HG03025 (cell line): ENCODE data around the gene PPP6R3.
"Not testable (repeated sequence)": the region's sequence is repeated elsewhere in the genome, so short reads cannot be mapped to it uniquely, and the experiment has no call there.

Experiments
- ATAC-seq: cut with Tn5 transposase; IDR thresholded peaks from one replicate; pipeline ENCODE4 v1.9.1; 2021; ENCODE audit warnings: mild to moderate bottlenecking, moderate library complexity; ENCODE audit not compliant: unreplicated experiment, low FRiP score

PPP6R3 gene

DNA sequence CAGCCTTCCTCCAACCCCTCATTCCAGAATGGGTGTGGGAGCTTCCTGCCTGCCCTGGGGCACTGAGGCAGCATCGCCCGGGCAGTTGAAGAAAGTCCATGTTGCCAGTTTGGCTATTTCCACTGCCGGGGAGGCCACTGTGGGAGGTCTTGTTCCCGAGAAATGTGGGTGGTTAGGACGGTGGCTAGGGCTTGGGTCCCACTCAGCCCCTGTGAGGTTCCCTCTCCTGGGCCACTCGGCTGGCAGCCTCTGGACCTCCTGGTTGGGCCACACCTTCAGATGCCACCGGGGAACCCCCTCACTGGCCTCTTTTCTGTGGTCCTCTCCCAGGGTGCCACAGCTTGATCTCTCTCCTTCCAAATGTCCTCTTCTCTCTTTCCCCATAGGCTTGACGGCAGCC lies 5.1 kb upstream of the PPP6R3 start:
- no peak for ATAC-seq

DNA sequence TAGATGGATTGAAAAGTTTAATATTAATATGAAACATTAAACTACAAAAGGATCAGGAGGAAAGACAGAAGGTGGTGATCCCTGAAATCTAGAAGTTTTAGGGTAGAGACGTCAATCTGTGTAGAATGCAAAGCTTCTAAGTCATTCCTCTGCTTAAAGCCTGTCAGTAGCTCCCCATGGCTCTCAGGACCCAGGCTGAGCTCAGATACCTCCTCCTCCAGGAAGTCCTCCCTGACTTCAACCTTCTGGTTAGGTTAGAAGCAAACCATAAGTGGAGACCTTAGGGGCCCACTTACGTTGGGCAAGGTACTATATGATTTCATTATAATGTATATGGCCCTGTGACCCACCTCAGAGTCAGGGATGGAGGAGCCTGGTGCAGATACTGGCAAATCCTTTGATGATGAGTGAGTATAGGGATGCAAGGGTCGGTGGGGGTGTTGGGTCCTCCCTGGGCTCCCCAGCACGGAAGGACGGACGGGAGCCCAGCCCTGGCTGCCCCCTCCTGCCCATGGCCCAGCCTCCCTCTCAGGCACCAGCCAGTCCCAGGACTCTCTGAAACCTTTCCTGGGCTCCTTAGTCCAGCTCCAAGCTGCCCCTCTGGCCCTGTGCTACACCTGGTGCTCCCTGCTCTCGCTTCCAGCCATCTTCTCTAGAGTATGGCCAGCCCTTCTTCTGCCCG lies 3.2 kb upstream of the PPP6R3 start:
- no peak for ATAC-seq

DNA sequence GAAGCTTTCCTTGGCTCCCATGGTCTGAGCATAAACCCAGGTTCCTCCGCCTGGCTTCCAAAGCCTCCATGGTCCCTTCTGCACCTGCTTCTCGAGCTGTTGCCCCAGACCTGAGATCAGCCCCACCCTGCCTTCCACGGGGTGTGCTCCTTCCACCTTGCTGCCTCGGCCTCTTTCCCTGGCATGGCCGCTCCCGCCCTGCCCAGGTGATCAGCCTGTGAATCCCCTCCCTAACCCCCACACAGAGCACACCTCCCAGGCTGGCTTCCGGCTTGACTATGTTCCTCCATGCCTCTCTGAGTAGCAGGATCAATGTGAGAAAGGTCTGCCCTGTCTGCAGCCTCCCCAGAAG lies 2.7 kb upstream of the PPP6R3 start:
- ATAC-seq, result no peak

DNA sequence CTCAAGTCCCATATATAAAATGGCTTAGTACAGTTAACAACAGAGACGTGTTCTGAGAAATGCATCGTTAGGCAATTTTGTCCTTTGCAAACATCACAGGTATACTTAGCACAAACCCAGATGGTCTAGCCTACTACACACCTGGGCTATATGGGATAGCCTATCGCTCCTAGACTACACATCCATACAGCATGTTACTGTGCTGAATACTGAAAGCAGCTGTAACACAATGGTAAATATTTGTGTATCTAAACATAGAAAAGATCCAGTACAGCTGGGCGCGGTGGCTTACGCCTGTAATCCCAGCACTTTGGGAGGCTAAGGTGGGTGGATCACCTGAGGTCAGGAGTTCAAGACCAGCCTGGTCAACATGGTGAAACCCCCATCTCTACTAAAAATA lies 2.2 kb upstream of the PPP6R3 start:
- not testable (repeated sequence) for ATAC-seq

DNA sequence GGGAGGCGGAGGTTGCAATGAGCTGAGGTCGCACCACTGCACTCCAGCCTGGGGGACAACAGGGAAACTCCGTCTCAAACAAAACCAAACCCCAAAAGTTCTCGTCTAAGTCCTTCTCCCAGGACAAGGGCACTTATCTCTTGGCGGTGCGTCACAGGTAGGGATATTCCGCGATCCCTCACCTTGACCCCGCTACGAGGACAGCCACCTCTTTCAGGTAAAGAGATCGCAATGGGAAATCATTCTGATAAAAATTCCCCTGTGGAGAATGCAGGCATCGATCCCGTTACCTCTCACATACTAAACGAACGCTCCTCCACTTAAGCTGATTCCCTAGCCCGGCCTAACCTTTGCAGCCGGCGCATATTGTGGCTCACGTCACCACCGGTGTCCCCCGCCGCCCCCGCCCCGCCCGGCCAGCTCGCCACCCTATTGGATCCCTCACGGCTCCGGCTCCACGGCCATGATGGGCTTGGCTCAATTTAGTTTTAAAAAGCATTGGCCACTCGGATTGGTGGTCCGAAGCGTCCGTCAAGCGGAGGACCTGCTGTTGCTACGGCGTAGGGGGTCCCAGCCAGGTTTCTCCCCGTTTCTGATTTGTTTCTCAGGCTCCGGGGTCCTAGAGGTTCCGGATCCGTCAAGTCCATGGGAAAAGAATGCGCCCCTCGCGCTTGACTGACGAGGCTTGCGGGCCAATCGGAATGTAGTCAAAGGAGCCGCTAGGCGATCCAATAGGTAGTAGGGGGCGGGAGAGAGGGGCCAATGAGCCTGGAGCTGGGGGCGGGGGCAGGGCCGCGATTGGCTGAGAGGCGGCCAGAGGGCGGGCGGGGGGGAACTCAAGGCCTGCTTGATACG lies 439 bp upstream of the PPP6R3 start:
- ATAC-seq, result peak; percentile 82

DNA sequence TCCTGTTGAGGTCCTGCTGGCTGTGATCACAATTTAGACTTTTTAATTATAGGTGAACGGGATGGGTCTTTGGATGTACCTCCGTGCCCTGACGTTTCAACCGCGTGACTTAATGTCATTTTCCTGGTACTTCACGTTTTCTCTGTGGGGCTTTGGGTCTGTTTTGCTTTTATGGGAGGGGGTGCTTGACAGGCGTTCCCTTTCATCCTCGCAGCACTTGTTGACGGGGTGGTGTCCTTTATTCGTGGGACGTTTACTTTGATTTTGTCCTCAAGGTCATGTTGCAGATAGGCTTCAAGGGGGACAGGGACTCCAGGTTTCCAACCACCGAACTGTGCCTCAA lies 994 bp downstream of the PPP6R3 start:
- ATAC-seq, result no peak

DNA sequence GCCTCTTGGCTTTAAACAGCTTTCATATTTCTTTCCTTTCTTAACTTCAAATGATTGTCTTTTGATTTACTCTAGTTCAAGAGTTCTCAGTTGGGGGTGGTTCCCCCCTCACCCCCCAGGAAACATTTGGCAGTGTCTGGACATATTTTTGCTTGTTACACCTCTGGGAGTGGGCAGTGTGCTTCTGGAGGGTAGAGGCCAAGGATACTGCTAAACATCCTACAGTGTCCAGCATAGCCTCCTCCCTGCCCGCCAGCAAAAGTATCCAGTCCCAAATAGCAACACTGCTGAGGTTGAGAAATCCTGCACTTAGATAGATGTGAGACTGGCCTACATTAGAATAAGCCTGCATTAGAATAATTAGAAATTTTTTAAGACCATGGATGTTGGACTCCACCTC lies 3.2 kb downstream of the PPP6R3 start:
- ATAC-seq, result no peak

DNA sequence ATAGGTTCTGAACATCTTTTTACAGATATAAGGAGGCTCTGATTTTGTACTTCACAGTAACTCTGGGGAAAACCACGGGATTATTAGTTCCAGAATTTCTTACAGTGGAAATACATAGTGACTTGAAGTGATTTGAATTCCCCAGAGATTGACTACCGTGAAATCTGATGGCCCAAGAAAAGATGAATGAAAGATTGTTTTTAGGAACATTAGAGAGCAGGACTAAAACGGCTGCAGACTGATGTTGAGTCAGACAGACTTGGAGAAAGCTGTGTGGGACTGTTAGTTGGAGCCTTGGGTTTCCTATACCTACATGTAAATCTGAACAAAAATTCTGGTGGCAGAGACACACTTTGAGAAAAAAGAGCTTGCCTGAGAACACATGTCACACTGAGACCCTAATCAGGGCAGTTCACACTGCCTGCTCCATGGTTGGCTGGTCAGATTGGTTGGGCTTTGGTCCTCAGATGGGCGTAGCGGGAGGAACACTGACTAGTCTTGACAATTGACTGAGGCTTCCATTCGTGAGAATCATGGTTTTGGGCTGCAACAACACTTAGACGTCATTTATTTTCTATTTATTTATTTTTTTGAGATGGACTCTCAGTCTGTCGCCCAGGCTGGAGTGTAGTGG lies 6.8 kb downstream of the PPP6R3 start:
- no peak for ATAC-seq

DNA sequence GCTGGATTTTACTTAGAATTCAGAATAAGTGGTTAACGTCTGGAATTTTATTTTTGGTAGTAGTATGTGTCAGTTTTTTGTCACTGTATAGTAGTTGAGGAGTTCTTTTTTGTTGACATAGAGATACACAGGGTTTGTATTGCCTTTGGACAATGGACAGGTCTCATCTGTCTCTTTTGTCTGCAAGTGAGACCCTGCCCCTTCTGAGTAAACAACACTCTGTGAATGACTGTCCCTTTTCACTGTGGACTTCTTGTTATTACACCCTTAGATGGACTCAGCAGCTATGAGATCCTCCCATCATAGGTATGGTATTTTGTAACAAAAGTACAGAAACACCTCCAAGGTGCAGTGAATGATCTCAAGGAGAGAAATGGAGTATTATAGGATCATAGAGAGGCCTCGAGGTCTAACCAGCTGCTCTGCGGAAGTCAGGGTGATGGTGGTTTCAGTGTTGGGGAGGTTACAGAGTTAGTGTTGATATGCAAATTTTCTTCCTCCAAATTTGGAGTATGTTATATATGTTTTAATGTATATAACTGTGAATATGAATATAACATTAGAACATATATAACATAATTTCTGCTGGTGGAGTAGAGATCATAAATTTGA lies 7.8 kb downstream of the PPP6R3 start:
- no peak for ATAC-seq

DNA sequence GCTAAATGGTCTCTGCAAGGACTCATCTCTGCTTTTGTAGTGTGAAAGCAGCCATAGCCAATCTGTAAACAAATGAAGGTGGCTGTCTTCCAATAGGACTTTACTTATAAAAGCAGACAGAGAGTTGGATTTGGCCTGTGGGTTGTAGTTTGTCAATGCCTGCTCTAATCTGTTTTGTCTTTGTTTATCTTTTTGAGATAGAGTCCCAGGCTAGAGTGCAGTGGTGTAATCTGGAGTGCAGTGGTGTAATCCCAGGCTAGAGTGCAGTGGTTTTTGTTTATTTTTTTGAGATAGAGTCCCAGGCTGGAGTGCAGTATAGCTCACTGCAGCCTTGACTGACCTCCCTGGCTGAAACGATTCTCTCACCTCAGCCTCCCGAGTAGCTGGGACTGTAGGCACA lies 8.6 kb downstream of the PPP6R3 start:
- no peak for ATAC-seq

DNA sequence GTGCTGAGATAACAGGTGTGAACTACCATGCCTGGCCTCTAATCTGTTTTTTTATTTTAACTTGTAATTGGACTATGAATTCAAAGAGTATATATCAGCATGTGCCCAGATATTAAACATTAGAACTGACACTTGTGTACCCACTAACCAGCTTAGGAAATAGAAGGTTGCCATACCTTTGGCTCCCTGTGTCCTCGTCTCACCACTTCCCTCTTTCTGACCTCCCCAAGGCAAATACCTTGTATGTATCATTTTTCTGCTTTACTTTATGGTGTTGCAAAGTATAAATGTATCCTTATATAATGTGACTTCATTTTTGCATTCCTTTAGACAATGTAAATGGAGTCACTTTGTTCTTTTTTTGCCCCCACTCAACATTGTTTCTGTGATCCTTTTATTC lies 9.1 kb downstream of the PPP6R3 start:
- ATAC-seq, result no peak

DNA sequence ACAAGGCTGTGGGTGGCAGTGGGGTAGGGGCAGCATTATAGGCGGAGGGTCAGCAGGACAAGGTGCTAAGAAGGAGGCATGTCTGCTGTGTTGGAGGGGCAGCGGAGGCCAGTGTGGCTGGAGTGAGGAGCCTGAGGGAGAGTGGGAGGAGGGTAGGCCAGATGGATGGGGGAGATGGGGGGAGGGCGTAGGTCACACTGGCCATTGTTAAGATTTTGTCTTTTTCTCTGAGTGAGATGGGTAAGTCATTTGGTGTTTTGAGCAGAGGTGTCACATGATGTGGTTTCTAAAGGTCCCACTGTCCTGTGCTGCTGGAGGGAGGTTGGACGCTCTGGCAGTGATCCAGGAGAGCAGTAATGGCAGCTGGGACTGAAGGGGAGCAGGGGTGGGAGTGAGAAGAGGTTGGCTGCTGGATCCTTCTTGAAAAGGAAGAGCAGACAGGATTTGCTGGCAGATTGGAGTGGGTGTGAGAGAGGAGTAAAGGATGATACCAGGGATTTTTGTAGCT lies 9.8 kb downstream of the PPP6R3 start:
- no peak for ATAC-seq

DNA sequence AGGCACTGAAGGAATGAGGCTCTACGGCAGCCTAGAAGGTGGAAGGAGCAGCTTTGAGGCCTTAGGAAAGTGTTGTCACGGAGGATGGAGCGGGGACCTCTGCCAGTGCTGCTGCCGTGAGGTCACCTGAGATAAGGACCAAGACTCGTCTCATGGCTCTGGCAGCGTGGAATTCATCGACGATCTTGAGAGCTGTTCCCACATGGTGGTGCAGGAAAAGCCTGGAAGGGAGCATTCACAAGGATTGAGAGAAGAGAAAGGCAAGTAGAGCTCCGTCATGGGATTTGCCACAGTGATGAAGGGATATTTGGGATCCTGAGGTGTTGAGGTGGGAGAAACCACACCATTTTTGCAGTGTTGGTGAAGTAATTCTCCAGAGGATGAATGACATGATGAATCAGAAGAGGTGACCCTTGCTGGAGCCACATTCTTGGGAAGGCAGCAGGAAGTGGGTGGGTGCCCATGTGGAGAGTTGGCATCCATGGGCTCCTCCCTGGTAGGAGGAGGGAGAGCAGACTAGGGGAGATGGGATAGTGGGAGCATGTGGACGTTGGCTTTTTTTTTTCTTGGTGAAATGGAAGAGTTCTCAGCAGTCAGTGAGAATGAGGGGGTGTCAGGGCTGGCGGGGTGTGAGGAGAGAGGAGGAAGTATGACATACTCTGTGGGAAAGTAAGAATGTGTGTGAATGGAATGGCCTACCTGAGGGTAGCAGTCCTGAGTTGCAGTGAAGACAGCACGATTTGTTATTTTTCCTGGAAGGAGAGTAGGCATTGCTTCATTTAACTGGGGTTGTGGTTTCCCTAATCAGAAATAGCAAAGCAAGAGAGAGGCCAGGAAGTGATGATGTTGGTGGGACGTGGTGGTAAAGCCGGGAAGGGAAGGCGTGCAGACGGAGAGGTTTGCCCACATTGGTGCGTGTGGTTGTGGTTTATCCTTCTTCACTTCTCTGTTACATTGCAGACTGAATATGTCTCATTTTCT lies 11.1 kb downstream of the PPP6R3 start:
- ATAC-seq, result no peak

DNA sequence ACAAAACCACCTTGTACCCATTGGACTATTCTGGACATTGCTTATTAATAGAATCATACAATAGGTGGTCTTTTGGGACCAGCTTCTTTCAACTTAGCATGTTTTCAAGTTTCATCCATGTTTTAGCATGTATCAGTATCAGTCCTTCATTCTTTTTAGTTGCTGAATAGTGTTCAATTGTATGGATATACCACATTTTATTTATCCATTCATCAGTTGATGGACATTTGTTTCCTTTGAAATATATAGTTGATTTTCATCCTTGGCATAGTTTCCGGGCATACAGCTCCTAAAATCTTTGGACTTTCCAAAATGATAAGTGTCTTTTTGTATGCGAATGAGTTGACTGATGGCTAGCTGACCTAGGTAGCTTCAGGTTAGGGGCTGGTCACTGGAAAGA lies 12.2 kb downstream of the PPP6R3 start:
- no peak for ATAC-seq

DNA sequence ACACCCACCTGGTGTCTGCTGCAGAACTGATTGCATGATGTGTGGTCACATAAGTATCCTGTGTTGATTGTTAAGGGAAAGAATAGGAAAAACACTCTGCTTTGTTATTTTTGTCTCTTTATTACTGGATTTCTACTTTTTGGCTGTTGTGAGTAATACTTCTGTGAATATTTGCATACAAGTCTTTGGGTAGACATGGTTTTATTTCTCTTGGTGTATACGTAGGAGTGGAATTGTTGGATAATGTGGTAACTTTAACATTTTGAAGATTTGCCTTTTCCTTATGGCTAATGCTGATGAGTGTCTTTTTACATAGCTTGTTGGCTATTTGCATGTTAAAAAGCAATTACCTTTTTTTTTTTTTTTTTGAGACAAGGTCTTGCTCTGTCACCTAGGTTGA lies 13.1 kb downstream of the PPP6R3 start:
- ATAC-seq, result no peak

DNA sequence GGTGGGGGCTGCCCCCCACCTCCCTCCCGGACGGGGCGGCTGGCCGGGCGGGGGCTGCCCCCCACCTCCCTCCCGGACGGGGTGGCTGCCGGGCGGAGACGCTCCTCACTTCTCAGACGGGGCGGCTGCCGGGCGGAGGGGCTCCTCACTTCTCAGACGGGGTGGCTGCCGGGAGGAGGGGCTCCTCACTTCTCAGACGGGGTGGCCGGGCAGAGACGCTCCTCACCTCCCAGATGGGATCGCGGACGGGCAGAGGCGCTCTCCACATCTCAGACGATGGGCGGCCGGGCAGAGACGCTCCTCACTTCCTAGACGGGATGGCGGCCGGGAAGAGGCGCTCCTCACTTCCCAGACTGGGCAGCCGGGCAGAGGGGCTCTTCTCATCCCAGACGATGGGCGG lies 15.1 kb downstream of the PPP6R3 start:
- not testable (repeated sequence) for ATAC-seq

DNA sequence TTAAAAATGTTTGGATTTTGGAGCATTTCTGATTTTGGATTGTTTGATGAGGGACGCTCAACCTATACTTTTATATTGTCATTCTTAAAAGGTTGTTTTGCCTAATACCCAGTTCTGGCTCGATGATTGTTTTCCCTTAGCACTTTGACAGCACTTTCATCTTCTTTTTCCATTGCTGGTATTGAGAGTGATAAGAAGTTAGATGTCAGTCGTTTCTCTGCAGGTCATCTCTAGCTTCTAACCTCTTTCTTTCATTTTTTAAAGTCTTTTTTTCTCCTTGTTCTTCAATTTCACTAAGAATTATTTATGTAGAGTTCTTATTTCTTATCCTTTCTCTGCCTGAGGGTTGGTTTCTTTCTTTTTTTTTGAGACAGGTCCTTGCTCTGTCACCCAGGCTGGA lies 18.8 kb downstream of the PPP6R3 start:
- no peak for ATAC-seq

DNA sequence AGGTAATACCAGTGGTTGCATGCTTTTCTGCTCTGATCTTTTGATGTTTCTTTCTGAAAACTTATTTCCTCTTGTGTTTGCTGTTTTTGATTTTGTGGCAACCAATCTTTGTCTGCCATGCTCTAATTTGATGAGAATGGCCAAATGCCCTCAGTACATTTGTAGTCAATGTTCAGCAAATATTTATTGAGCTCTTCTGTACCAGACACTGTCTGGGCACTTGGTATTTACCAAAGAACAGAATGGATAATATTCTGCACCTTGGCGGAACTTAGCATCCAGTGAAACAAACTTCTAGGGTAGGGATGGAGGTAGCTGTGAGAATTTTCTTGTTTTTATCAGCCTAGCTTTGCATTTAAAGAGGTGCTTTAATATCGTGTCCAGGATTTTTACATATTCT lies 19.6 kb downstream of the PPP6R3 start:
- no peak for ATAC-seq

DNA sequence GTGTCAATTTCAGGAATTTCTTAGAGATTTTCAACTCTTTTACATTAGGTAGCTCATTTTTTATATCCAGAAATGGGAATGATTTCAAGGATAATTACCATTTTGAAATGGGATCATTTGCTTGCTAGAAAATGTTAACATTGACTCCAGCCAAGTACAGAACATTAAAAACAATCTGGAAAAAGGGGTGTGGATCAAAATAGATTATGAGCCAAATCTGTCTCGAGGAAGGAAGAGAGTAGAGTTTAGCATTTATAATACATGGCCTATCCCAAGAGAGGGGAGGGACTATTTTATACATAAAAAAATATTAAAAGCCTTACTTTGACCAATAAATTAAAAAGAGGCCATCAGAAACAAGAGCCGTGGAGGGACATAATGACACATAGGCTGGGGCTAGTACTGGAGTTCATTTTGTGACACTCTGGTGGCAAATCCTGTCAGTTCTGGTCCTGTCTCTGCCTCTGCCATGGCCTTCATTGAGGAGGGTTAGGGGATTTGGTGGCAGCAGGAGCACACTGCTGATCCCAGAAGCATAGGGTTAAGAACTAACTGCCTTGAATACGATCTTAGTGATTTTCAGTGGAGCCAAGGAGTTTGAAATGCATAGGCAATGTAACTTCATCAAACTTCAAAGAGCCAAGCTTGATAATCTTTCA lies 20.4 kb downstream of the PPP6R3 start:
- ATAC-seq, result no peak
